Activated T-cell treated with anti-CD3 and anti-CD28 coated beads, Interleukin-2, amount 50 U/mL, for 24 hours (primary cell): Measurements from ENCODE around the gene TNS4.

ENCODE experiments used
- DNase-seq: peaks from one replicate; pipeline ENCODE4 v3.0.0-alpha.2; 2020
- H3K27ac Mint-ChIP-seq: 2 replicates; pipeline ENCODE4 v1.8.0; 2020; ENCODE audit warnings: mild to moderate bottlenecking, mixed read lengths
- H3K27me3 Mint-ChIP-seq: 2 replicates; pipeline ENCODE4 v1.8.0; 2020; ENCODE audit warnings: mixed read lengths
- H3K36me3 Mint-ChIP-seq: 2 replicates; pipeline ENCODE4 v1.8.0; 2020; ENCODE audit warnings: low read depth, mixed read lengths
- H3K4me1 Mint-ChIP-seq: 2 replicates; pipeline ENCODE4 v1.8.0; 2020; ENCODE audit warnings: low read depth, mixed read lengths
- H3K4me3 Mint-ChIP-seq: 2 replicates; pipeline ENCODE4 v1.8.0; 2020; ENCODE audit warnings: mild to moderate bottlenecking, moderate library complexity, mixed read lengths
- H3K9me3 Mint-ChIP-seq: 2 replicates; pipeline ENCODE4 v1.8.0; 2020; ENCODE audit warnings: mixed read lengths

The TNS4 gene

DNA sequence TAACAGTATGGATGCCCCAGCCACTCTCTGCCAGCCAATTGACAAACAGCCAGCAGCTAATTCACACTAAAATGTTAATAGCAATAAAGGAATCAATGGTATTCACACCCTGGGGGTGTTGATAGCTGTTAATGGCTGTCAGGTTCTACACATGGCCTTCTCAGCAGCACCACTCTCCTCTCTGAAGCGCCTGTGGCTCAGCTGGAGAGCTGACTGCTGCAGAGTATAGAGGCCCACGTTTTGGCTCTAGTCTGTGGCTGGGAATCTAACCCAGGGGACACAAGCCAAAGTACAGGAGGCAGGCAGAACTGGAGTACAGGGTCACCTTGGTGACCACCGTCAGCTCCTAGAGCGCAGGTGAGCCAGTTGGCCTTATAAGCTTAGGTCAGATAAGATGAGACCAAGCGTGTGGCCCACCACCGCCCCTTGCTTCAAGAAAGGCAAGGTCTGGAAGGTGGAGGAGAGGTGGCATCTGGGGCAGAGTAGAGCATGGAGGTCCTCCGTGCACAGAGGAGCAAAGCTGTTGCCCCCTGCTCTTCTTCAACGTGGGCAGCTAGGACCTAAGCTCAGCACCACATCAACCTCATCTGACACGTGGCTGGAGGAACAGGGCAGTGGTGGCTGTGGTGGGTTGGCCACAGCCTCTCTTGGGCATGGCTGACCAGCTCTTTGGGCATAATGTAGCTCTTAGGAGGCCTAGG is 38.4 kb upstream of the TNS4 start:
- peaks cover 90% of the 10 kb centered on the region for H3K4me1 Mint-ChIP-seq

GRCh38 chr17:40538936-40539705 is 37.7 kb upstream of the TNS4 start:
- no peak overlapping the region for H3K4me3 Mint-ChIP-seq
- H3K4me1 Mint-ChIP-seq, result peaks cover 94% of the 10 kb centered on the region
- no peaks in the 10 kb centered on the region for H3K27me3 Mint-ChIP-seq

More for the DNA sequence above, 38.4 kb upstream of the TNS4 start:
- Mint-ChIP-seq H3K4me3 (peak overlapping the region; percentile 63), H3K9me3 (no peaks in the 10 kb centered on the region), H3K36me3 (no peaks in the 10 kb centered on the region), H3K27ac (peak overlapping the region; percentile 98), H3K27me3 (no peaks in the 10 kb centered on the region)
- DNase-seq, result no peak

DNA sequence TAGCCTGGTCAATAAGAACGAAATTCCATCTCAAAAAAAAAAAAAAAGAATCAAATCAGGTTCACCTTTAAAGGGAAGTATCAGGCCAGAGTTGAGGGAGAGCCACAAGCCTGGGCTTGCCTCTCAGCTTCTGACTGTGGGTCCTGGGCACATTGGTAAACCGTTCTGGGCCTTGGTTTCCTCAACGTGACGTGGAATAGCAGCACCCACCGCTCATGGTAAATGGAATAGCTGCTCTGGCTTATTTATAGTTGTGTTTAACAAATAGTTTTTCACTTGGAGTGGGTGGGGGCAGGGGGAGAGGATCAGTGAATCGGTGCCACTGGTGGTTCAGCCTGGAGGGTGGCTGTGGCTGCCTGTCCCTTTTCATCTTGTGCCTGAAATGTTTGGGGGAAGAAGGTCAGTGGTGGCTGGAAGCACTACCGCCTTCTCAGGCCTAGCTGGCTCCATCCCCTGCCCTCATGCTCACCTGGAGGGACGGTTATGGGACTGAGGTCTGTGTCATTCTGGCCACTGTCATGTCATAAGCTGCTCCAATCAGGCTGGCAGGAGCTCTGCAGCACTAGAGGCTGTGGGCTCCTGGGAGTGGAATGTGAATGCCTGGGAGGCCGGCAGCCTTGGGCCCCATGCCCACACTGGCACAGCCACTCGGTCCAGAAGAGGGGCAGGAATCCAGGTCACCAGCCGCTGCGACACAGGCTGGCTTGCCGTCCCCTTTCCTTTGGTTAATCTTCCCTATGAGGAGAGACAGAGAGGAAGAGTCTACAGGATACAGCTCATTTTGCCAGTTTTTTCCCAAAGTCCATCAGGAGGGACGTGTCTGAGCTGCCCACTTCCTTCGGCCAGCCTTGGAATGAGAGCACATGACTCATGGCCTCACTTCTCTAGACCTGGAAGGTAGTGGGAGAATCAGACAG is 36.9 kb upstream of the TNS4 start:
- DNase-seq, result peak; percentile 38
- Mint-ChIP-seq H3K36me3 (no peaks in the 10 kb centered on the region), H3K4me1 (peaks cover 95% of the 10 kb centered on the region), H3K27ac (peak overlapping the region; percentile 34), H3K27me3 (no peaks in the 10 kb centered on the region), H3K4me3 (no peak overlapping the region), H3K9me3 (no peaks in the 10 kb centered on the region)

More at GRCh38 chr17:40538936-40539705, 37.7 kb upstream of the TNS4 start:
- no peaks in the 10 kb centered on the region for H3K36me3 Mint-ChIP-seq
- DNase-seq, result peak; percentile 34
- H3K27ac Mint-ChIP-seq, result peak overlapping the region; percentile 98
- no peaks in the 10 kb centered on the region for H3K9me3 Mint-ChIP-seq

DNA sequence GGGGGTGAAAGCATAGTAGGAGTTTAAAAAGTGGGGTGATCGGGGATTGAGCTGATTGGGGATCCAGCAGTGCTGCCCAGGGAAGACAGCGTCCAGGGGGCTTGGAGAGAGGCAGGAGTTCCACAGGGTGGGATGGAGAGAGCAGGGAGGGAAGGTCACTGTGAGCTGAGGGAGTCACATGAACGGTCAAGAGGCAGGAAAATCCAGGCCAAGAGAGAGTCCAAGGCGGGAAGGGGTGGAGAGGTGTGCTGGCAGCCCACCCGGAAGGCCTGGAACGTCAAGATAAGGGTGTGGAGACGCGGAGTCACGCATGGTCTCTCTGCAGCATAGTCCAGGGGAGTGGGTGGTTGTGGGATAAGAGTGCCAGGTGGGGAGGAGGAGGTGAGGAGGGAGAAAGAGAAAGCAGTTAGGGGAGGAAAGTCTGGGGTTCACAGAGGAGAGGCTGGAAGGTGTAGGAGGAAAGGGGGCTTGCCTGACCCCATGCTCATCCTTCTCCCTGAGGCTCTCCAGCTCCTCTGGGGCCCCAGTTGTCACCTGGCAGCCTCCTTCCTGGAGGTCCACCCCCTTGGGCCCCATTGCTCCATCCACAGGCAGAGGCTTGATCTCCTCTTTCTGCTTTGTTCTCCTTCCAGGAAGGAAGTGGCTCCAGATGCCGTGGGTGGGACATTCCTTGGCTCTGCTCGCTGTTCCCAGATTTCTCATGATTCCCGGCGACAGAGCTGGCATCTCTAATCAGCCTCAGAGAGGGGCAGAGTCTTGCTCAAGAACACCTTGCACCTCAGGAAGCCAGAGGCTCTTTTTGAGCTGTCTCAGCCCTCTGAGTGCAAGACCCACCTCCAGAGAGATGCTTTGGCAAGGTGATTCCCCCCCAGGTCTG is 35.1 kb upstream of the TNS4 start:
- H3K27ac Mint-ChIP-seq, result peak overlapping the region; percentile 35
- peak; percentile 28 for DNase-seq
- peaks cover 3% of the 10 kb centered on the region for H3K36me3 Mint-ChIP-seq
- no peaks in the 10 kb centered on the region for H3K27me3 Mint-ChIP-seq
- no peaks in the 10 kb centered on the region for H3K9me3 Mint-ChIP-seq
- peaks cover 95% of the 10 kb centered on the region for H3K4me1 Mint-ChIP-seq
- no peak overlapping the region for H3K4me3 Mint-ChIP-seq

DNA sequence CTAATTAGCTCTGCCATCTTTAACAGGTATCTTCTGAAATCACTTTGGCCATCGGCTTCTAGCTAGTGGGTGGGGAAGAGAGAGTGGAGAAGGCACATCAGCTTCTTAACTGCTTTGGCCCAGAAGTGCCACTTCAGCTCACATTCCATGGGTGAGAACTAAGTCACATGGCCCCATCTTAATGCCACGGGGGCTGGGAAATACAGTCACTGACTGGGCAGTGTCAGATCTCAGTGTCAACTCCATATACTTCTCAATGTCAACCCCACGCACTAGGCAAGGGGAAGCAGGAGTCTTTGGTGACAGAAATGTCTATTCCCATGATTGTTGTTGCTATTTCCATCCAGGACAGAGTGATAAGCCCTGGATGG is 34.5 kb upstream of the TNS4 start:
- DNase-seq, result peak; percentile 28
- Mint-ChIP-seq H3K27ac (peak overlapping the region; percentile 35), H3K36me3 (peaks cover 3% of the 10 kb centered on the region), H3K4me3 (no peak overlapping the region), H3K4me1 (peaks cover 95% of the 10 kb centered on the region), H3K27me3 (no peaks in the 10 kb centered on the region), H3K9me3 (no peaks in the 10 kb centered on the region)

GRCh38 chr17:40535438-40535837 is 34.0 kb upstream of the TNS4 start:
- DNase-seq, result no peak
- Mint-ChIP-seq H3K4me3 (no peak overlapping the region), H3K27me3 (no peaks in the 10 kb centered on the region), H3K9me3 (no peaks in the 10 kb centered on the region), H3K4me1 (peaks cover 95% of the 10 kb centered on the region), H3K36me3 (peaks cover 3% of the 10 kb centered on the region), H3K27ac (peak overlapping the region; percentile 15)

DNA sequence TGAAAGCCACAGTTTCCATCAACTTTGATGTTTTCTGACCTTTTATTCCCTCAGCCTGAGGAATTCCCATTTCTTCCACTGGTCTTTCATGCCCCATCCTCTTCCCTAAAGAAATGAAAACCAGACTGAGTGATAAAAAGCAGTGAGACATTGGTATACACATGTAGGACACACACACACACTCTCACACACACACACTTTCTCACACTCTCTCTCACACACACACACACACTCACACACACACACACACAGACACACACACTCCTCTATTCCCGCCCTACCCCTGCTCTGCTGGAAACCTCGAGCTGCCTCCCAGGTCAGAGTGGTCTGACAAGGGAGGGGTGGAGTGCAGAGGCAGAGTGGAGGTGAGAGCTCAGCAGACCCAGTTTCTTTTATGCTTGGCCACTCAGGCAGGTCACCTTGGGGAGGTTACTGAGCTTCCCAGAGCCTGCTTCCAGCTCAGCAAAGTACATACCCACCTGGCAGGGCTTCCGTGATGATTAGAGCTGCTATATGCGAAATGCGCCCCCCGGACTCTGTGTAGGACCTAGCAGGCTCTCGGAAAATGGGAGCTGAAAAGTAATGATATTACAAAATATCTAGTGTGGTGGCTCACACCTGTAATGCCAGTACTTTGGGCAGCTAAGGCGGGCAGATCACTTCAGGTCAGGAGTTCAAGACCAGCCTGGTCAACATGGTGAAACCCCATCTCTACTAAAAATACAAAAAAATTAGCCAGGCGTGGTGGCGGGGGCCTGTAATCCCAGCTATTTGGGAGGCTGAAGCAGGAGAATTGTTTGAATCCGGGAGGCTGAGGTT is 33.2 kb upstream of the TNS4 start:
- Mint-ChIP-seq H3K9me3 (no peaks in the 10 kb centered on the region), H3K4me1 (peaks cover 95% of the 10 kb centered on the region), H3K36me3 (peaks cover 3% of the 10 kb centered on the region), H3K27me3 (no peaks in the 10 kb centered on the region), H3K27ac (peak overlapping the region; percentile 55), H3K4me3 (no peak overlapping the region)
- peak; percentile 33 for DNase-seq

DNA sequence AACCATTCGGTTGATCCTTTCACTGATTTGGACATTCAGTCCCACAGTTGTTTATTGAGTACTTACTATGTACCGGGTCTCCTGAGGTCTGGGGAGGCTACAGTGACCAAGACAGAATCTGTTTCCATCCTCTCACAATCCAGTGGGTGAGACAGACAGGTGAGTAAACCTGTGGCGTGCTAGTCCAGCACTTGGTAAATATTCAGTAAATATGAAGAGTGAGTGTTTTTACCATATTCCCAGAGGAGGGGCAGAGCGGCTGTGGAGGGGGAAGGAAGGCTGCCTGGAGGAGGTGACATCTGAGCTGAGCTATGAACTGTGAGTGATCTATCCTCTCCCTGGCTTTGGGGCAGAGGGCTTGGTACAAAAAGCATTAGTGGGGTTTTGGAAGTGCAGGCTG is 32.5 kb upstream of the TNS4 start:
- Mint-ChIP-seq H3K27me3 (no peaks in the 10 kb centered on the region), H3K4me3 (peak overlapping the region; percentile 39), H3K27ac (peak overlapping the region; percentile 95), H3K36me3 (peaks cover 3% of the 10 kb centered on the region), H3K9me3 (no peaks in the 10 kb centered on the region), H3K4me1 (peaks cover 93% of the 10 kb centered on the region)
- peak; percentile 38 for DNase-seq

DNA sequence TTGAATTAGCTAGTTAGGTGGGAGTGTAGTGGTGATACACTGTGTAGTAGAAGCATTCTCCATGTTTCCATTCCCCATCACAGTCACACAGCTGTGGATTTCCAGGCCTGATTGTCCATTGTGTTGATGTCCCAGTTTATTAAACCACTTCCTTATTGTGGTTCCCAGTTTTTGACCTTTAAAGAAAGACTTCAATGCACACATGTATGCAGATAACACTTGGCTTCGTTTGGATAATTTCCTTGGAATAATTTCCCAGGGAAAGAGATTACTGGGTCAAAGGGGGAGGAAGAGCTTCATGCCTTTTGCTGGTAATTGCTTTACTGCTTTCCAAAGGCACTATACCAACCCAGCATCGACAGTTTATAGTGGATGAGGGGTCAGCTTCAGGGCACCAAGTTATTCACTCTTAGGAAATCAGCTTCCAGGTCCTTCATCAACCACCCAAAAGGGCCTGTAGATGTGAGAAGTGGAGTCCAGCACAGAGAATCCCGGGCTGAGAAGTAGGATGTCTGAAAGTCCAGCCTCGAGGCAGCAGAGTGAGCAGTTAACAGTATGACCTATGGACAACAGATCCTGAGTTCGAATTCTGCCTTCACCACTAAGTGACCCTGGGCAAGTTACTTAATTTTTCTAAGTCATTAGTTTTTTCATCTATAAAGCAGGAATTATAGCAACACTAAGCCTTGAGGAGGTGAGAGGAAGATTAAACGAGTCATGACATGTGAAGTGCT is 31.3 kb upstream of the TNS4 start:
- H3K27me3 Mint-ChIP-seq, result no peaks in the 10 kb centered on the region
- no peaks in the 10 kb centered on the region for H3K9me3 Mint-ChIP-seq
- H3K4me1 Mint-ChIP-seq, result peaks cover 90% of the 10 kb centered on the region
- peak overlapping the region; percentile 95 for H3K27ac Mint-ChIP-seq
- H3K36me3 Mint-ChIP-seq, result peaks cover 3% of the 10 kb centered on the region
- DNase-seq, result peak; percentile 30
- H3K4me3 Mint-ChIP-seq, result peak overlapping the region; percentile 74

GRCh38 chr17:40531051-40531991 is 29.9 kb upstream of the TNS4 start:
- Mint-ChIP-seq H3K36me3 (peaks cover 3% of the 10 kb centered on the region), H3K4me1 (peaks cover 76% of the 10 kb centered on the region), H3K4me3 (peak overlapping the region; percentile 74), H3K27ac (peak overlapping the region; percentile 95), H3K9me3 (no peaks in the 10 kb centered on the region), H3K27me3 (no peaks in the 10 kb centered on the region)
- DNase-seq, result peak; percentile 87

DNA sequence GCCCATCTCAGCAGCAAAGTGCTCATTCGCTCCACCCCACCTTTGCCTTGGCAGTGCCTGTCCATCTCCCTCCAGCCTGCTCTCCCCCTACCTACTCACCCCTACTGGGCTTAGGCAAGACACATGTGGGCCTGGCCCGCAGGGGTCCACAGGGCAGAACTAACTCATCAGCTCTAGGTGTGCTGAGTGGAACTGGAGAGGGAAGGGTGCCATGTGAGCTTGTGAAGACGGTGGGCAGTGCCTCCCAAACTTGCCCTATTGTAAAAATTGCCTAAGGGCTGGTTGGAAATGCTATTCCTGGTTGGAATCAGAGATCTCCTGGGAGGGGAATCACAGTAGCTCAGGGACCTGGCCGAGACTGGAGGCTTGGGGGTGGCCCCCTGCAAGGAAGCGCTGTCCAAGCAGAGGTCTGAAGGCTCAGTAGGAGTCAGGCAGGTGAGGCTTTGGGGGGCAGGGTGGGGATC is 29.1 kb upstream of the TNS4 start:
- peak; percentile 40 for DNase-seq
- Mint-ChIP-seq H3K9me3 (peaks cover 5% of the 10 kb centered on the region), H3K4me3 (peak overlapping the region; percentile 74), H3K36me3 (peaks cover 8% of the 10 kb centered on the region), H3K27me3 (no peaks in the 10 kb centered on the region), H3K4me1 (peaks cover 70% of the 10 kb centered on the region), H3K27ac (peak overlapping the region; percentile 95)

- peaks cover 65% of the 10 kb centered on the region for H3K4me1 Mint-ChIP-seq
- DNase-seq, result peak; percentile 26
- H3K27ac Mint-ChIP-seq, result peak overlapping the region; percentile 95
- peaks cover 13% of the 10 kb centered on the region for H3K36me3 Mint-ChIP-seq
- no peak overlapping the region for H3K4me3 Mint-ChIP-seq
- peaks cover 10% of the 10 kb centered on the region for H3K9me3 Mint-ChIP-seq
- H3K27me3 Mint-ChIP-seq, result no peaks in the 10 kb centered on the region
Observed at GRCh38 chr17:40529991-40530390, 28.6 kb upstream of the TNS4 start.
